GM18861 (cell line): ENCODE results near the gene TPGS2.
A peak's percentile ranks its signal among the peaks of the same experiment; 100 is the strongest.
"Not testable (repeated sequence)": the region's sequence is repeated elsewhere in the genome, so short reads cannot be mapped to it uniquely, and the experiment has no call there.

ENCODE experiments used
- ATAC-seq: cut with Tn5 transposase; IDR thresholded peaks from one replicate; pipeline ENCODE4 v1.9.1; 2021; ENCODE audit not compliant: unreplicated experiment

Gene TPGS2

GRCh38 chr18:36828630-36829361 lies at the start of gene TPGS2, which contains the start of gene KIAA1328:
TSS of gene TPGS2 (minus strand) at chr18:36829002. CDS start at chr18:36828767, 235 bp downstream.
TSS of gene KIAA1328 (plus strand) at chr18:36829127. CDS start at chr18:36829139, 12 bp downstream.
- ATAC-seq = peak; percentile 91

GRCh38 chr18:36873826-36874225 lies 45.0 kb upstream of the TPGS2 start:
- not testable (repeated sequence) for ATAC-seq

- no peak for ATAC-seq
These were observed 43.5 kb upstream of the TPGS2 start for GRCh38 chr18:36872329-36872728.

GRCh38 chr18:36871801-36872200 lies 43.0 kb upstream of the TPGS2 start:
- ATAC-seq = no peak

GRCh38 chr18:36867056-36867455 lies 38.3 kb upstream of the TPGS2 start:
- no peak for ATAC-seq

- ATAC-seq = no peak
These were observed 33.4 kb upstream of the TPGS2 start for GRCh38 chr18:36862182-36862581.

- ATAC-seq = no peak
These were observed 28.0 kb upstream of the TPGS2 start for GRCh38 chr18:36856815-36857214.

- no peak for ATAC-seq
These were observed 22.4 kb upstream of the TPGS2 start for GRCh38 chr18:36851202-36851590.

- ATAC-seq = no peak
These were observed 21.9 kb upstream of the TPGS2 start for GRCh38 chr18:36850527-36851201.

GRCh38 chr18:36849288-36850006 lies 20.6 kb upstream of the TPGS2 start:
- ATAC-seq = no peak

GRCh38 chr18:36848609-36849008 lies 19.8 kb upstream of the TPGS2 start:
- ATAC-seq = no peak

GRCh38 chr18:36843784-36844183 lies 15.0 kb upstream of the TPGS2 start:
- no peak for ATAC-seq

GRCh38 chr18:36843199-36843598 lies 14.4 kb upstream of the TPGS2 start:
- no peak for ATAC-seq

GRCh38 chr18:36839835-36840234 lies 11.0 kb upstream of the TPGS2 start:
- ATAC-seq = no peak

- ATAC-seq = no peak
These were observed 7.1 kb upstream of the TPGS2 start for GRCh38 chr18:36835927-36836326.

GRCh38 chr18:36833120-36833519 lies 4.3 kb upstream of the TPGS2 start:
- no peak for ATAC-seq

- no peak for ATAC-seq
These were observed 2.3 kb upstream of the TPGS2 start for GRCh38 chr18:36831139-36831538.

- no peak for ATAC-seq
These were observed 1.3 kb upstream of the TPGS2 start for GRCh38 chr18:36830158-36830495.

GRCh38 chr18:36829362-36830157 lies 758 bp upstream of the TPGS2 start:
- no peak for ATAC-seq

- no peak for ATAC-seq
These were observed 609 bp downstream of the TPGS2 start for GRCh38 chr18:36828157-36828629.

- ATAC-seq = no peak
These were observed 2.2 kb downstream of the TPGS2 start for GRCh38 chr18:36826556-36826955.
